Uterus (tissue), 4 donors: ENCODE data around the gene UNC79. TPM values are rescaled to one million over a fixed set of nuclear protein-coding genes. Genes with fewer than 3 reads are reported as not detected.
"Not testable (repeated sequence)": the region's sequence is repeated elsewhere in the genome, so short reads cannot be mapped to it uniquely, and the experiment has no call there.

Experiments used
- DNase-seq, 2 donors: peaks; one replicate each; pipeline ENCODE4 v3.0.0-alpha.2; 2019 to 2020
- H3K27ac ChIP-seq, 2 donors: fragments of 200-600 bp; sonication (generic); 1 replicate in 1 of 2; 2 replicates in 1 of 2; pipeline ENCODE4 v1.5.1; 2016 to 2018
- H3K27me3 ChIP-seq, 2 donors: fragments of 200-600 bp; sonication (generic); one replicate each; pipeline ENCODE4 v1.5.1; 2018 to 2019; ENCODE audit warnings: control low read depth in 1 of 2
- H3K36me3 ChIP-seq, 2 donors: fragments of 200-600 bp; sonication (generic); one replicate each; pipeline ENCODE4 v1.5.1; 2019; ENCODE audit warnings: control low read depth in 1 of 2
- H3K4me1 ChIP-seq, 2 donors: fragments of 200-600 bp; sonication (generic); one replicate each; pipeline ENCODE4 v1.5.1; 2018 to 2019; ENCODE audit warnings: control low read depth in 1 of 2
- H3K4me3 ChIP-seq, 2 donors: fragments of 200-600 bp; sonication (generic); 1 replicate in 1 of 2; 2 replicates in 1 of 2; pipeline ENCODE4 v1.5.1; 2018 to 2019; ENCODE audit warnings: mild to moderate bottlenecking in 1 of 2
- H3K9me3 ChIP-seq, 2 donors: fragments of 200-600 bp; sonication (generic); one replicate each; pipeline ENCODE4 v1.5.1; 2019; ENCODE audit warnings: control low read depth in 1 of 2
- CTCF ChIP-seq, 4 experiments: fragments of 200-600 bp in 2 of 4; fragments of 450-650 bp in 2 of 4; sonication (generic) in 2 of 4; IDR thresholded peaks; one replicate each; pipeline ENCODE4 v1.5.1; 2016 to 2019; ENCODE audit warnings: antibody characterized with exemption in 4 of 4, mild to moderate bottlenecking in 2 of 4, moderate library complexity in 1 of 4
- POLR2A ChIP-seq, 2 donors: fragments of 450-650 bp; IDR thresholded peaks; one replicate each; pipeline ENCODE4 v1.6.1; 2016; ENCODE audit warnings: antibody characterized with exemption in 2 of 2, mild to moderate bottlenecking in 1 of 2, moderate library complexity in 1 of 2
- intact Hi-C: fragments of 100-400 bp; cut with DNase I; formaldehyde crosslinking; loops from one replicate; pipeline ENCODE4 v1.15.1; 2023; ENCODE audit warnings: low total_unique reads
- total RNA-seq, 4 donors: library from RNA; depleted of rRNA in 3 of 4; stranded (reverse); fragments of >200 nt in 3 of 4; gene quantifications; one replicate each; pipeline versions ENCODE4 v1.1.0 to v1.2.4, GENCODE V29; 2014 to 2023
- donor health status: DM: yes; HTN: yes; CAD: no.

UNC79 gene
- total RNA-seq, 4 donors from 2014 or later, result 0.24 to 0.35 TPM; not detected in 2

- no peaks in the 10 kb centered on the region for H3K4me1 ChIP-seq
- H3K27ac ChIP-seq, result no peak overlapping the region
- no peaks in the 10 kb centered on the region for H3K36me3 ChIP-seq
- no peak overlapping the region for H3K4me3 ChIP-seq
- no peak for TF ChIP-seq POLR2A (IDR thresholded peaks at IDR 0.05)
- TF ChIP-seq CTCF (IDR thresholded peaks at IDR 0.05), result no peak
- DNase-seq, result no peak
- intact Hi-C loops, result no loop called here
- no peaks in the 10 kb centered on the region for H3K27me3 ChIP-seq
- no peaks in the 10 kb centered on the region for H3K9me3 ChIP-seq
Observed at GRCh38 chr14:93402951-93403350, 27.8 kb upstream of the UNC79 start.

GRCh38 chr14:93410021-93410420 is 20.7 kb upstream of the UNC79 start:
- H3K4me1 ChIP-seq, result no peaks in the 10 kb centered on the region
- H3K27ac ChIP-seq, result no peak overlapping the region
- H3K9me3 ChIP-seq, result peaks cover 0 to 9% of the 10 kb centered on the region in 2 donors
- H3K4me3 ChIP-seq, result no peak overlapping the region
- H3K27me3 ChIP-seq, result no peaks in the 10 kb centered on the region
- no peak for DNase-seq
- no peaks in the 10 kb centered on the region for H3K36me3 ChIP-seq
- TF ChIP-seq POLR2A (IDR thresholded peaks at IDR 0.05) (no peak), CTCF (IDR thresholded peaks at IDR 0.05) (no peak)
- intact Hi-C loops, result no loop called here

- no peak overlapping the region for H3K4me3 ChIP-seq
- H3K27me3 ChIP-seq, result no peaks in the 10 kb centered on the region
- no peaks in the 10 kb centered on the region for H3K36me3 ChIP-seq
- peaks cover 0 to 9% of the 10 kb centered on the region in 2 donors for H3K9me3 ChIP-seq
- H3K4me1 ChIP-seq, result no peaks in the 10 kb centered on the region
- TF ChIP-seq POLR2A (IDR thresholded peaks at IDR 0.05) (no peak), CTCF (IDR thresholded peaks at IDR 0.05) (no peak)
- H3K27ac ChIP-seq, result no peak overlapping the region
- DNase-seq, result no peak
- intact Hi-C loops, result no loop called here
Observed at GRCh38 chr14:93410893-93411292, 19.8 kb upstream of the UNC79 start.

- DNase-seq, H3K4me3 ChIP-seq, H3K4me1 ChIP-seq, intact Hi-C loops, H3K9me3 ChIP-seq, H3K27ac ChIP-seq, H3K27me3 ChIP-seq, H3K36me3 ChIP-seq: not testable (repeated sequence)
Observed at GRCh38 chr14:93425136-93425535, 5.6 kb upstream of the UNC79 start.

- TF ChIP-seq POLR2A (IDR thresholded peaks at IDR 0.05) (no peak), CTCF (IDR thresholded peaks at IDR 0.05) (no peak)
- Histone ChIP-seq H3K27ac (no peak overlapping the region), H3K27me3 (no peaks in the 10 kb centered on the region), H3K4me1 (no peaks in the 10 kb centered on the region), H3K36me3 (no peaks in the 10 kb centered on the region), H3K4me3 (no peak overlapping the region), H3K9me3 (peaks cover 0 to 8% of the 10 kb centered on the region in 2 donors)
- intact Hi-C loops, result no loop called here
- no peak for DNase-seq
Observed at GRCh38 chr14:93426750-93427149, 4.0 kb upstream of the UNC79 start.

GRCh38 chr14:93431036-93431670 is 414 bp downstream of the UNC79 start:
- Histone ChIP-seq H3K4me3 (peak overlapping the region in 1 of 2 donors; percentile 2), H3K36me3 (no peaks in the 10 kb centered on the region), H3K9me3 (no peaks in the 10 kb centered on the region), H3K27ac (no peak overlapping the region), H3K27me3 (no peaks in the 10 kb centered on the region), H3K4me1 (no peaks in the 10 kb centered on the region)
- no peak for DNase-seq
- TF ChIP-seq CTCF (IDR thresholded peaks at IDR 0.05), result no peak
- TF ChIP-seq POLR2A (IDR thresholded peaks at IDR 0.05), result no peak
- intact Hi-C loops, result no loop called here
